Coronary artery (tissue), 2 donors: ENCODE measurements around the gene CBLIF.
"Not testable (repeated sequence)": the region's sequence is repeated elsewhere in the genome, so short reads cannot be mapped to it uniquely, and the experiment has no call there.

Experiments
- DNase-seq: peaks from one replicate; pipeline ENCODE4 v3.0.0-alpha.2; 2017; ENCODE audit warnings: low spot score
- H3K27ac ChIP-seq, 2 donors: fragments of 200-600 bp; sonication (generic); one replicate each; pipeline ENCODE4 v1.5.1; 2016 to 2019
- H3K4me3 ChIP-seq: fragments of 200-600 bp; sonication (generic); 2 replicates; pipeline ENCODE4 v1.5.1; 2016; ENCODE audit warnings: mild to moderate bottlenecking, moderate library complexity
- CTCF ChIP-seq: fragments of 200-600 bp; sonication (generic); IDR thresholded peaks from one replicate; pipeline ENCODE4 v1.5.1; 2019; ENCODE audit warnings: antibody characterized with exemption

CBLIF gene

GRCh38 chr11:59845399-59845798 lies at the start of gene CBLIF:
CBLIF (minus strand) TSS chr11:59845499; CDS start chr11:59845453, 46 bp downstream.
- no peak within 1 kb of the TSS for H3K27ac ChIP-seq
- H3K4me3 ChIP-seq, result no peak within 1 kb of the TSS
- DNase-seq, result no peak
- no peak for TF ChIP-seq CTCF

DNA sequence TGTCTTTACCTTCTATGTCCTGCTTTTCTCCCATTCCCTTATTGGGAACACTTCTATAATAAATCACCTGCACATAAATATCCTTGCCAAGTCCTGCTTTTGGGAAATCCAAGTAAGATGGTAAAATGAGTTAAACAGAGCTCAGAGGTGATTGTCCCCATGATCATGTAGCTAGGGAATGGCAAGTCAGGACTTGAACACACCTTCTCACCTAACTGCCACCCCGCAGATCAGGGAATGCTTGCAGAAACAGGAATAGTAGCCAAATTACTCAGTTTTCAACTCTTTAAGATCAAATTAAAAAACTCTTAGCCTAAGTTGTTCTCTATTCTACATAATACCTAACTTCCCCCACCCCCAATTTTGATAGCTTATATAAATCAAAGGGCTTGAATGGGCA lies 49.3 kb upstream of the CBLIF start:
- H3K27ac ChIP-seq, result no peak overlapping the region
- H3K4me3 ChIP-seq, result no peak overlapping the region
- no peak for TF ChIP-seq CTCF
- no peak for DNase-seq

- TF ChIP-seq CTCF, result no peak
- H3K27ac ChIP-seq, result no peak overlapping the region
- no peak overlapping the region for H3K4me3 ChIP-seq
- DNase-seq, result no peak
Measured at GRCh38 chr11:59891781-59892181, 46.5 kb upstream of the CBLIF start.

DNA sequence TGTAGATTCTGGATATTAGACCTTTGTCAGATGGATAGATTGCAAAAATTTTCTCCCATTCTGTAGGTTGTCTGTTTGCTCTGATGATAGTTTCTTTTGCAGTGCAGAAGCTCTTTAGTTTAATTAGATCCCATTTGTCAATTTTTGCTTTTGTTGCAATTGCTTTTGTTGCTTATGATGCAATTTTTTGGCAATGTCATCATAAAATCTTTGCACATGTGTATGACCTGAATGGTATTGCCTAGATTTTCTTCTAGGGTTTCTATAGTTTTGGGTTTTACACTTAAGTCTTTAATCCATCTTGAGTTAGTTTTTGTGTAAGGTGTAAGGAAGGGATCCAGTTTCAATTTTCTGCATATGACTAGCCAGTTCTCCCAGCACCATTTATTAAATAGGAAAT lies 41.9 kb upstream of the CBLIF start:
- not testable (repeated sequence) for H3K4me3 ChIP-seq, DNase-seq, H3K27ac ChIP-seq

DNA sequence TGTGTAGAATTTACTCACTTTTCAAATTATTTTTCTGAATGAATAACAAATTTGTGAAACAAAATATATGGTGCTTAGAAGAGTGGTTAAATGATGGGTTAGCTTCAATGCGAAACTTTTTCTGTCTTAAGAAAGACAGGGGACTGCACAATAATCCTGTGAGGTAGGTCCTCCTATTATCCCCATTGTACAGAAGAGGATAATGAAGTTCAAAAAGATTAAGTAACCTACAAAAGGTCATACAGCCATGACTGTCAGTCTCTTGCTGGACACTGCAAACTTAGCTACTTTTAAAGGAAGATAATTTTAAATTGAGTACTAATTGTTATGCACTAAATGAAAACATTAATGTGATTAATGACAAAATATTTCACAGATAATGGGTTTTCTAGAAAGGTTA lies 38.3 kb upstream of the CBLIF start:
- TF ChIP-seq CTCF, result no peak
- no peak for DNase-seq
- H3K4me3 ChIP-seq, result no peak overlapping the region
- H3K27ac ChIP-seq, result no peak overlapping the region

- H3K27ac ChIP-seq, result no peak overlapping the region
- DNase-seq, result no peak
- no peak for TF ChIP-seq CTCF
Measured at GRCh38 chr11:59879567-59879966, 34.3 kb upstream of the CBLIF start.

DNA sequence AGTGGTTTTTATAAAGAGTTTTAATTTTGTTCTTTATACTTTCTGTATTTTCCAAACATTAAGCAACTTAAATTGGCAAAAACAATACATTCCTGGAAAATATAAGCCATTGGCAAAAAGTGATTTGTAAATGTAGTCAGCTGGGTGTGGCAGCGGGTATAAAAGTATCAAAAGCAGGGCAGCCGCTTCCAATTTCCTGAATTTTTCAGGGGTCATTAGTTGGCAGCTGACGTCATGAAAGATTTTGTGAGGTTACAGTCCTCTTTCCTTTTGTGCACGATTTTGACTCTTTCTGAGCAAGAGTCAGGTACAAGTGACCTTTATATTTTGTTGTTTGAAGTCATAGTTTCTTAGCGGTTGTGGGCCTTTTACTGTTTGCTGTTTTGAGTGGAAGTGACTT lies 33.3 kb upstream of the CBLIF start, which contains the start of gene OOSP3:
OOSP3 (plus strand) TSS at position 208 of the 400 bp plus-strand sequence; CDS start at position 235, 27 bp downstream.
- no peak within 1 kb of the TSS for H3K27ac ChIP-seq
- no peak for TF ChIP-seq CTCF
- DNase-seq, result no peak
- H3K4me3 ChIP-seq, result no peak within 1 kb of the TSS

More at GRCh38 chr11:59879567-59879966, 34.3 kb upstream of the CBLIF start:
- H3K4me3 ChIP-seq, result no peak overlapping the region

- H3K4me3 ChIP-seq, result no peak overlapping the region
- TF ChIP-seq CTCF, result no peak
- H3K27ac ChIP-seq, result no peak overlapping the region
- DNase-seq, result no peak
Measured at GRCh38 chr11:59877784-59878183, 32.5 kb upstream of the CBLIF start.
